ENCODE data around the gene NAV2.
A peak's percentile ranks its signal among the peaks of the same experiment; 100 is the strongest.
"Not testable (repeated sequence)": the region's sequence is repeated elsewhere in the genome, so short reads cannot be mapped to it uniquely, and the experiment has no call there.

NAV2 gene

GRCh38 chr11:19917069-19917468 lies 204.4 kb downstream of the NAV2 start:
- DNase-seq (ENCODE audit: low read depth in 4 of 4, low spot score in 1 of 4) = no peak

- DNase-seq (ENCODE audit: low read depth in 4 of 4, low spot score in 1 of 4) = no peak
Observed at GRCh38 chr11:19918302-19919049, 205.8 kb downstream of the NAV2 start.

GRCh38 chr11:19919050-19919561 lies 206.5 kb downstream of the NAV2 start:
- DNase-seq (ENCODE audit: low read depth in 4 of 4, low spot score in 1 of 4) = no peak

- DNase-seq (ENCODE audit: low read depth in 4 of 4, low spot score in 1 of 4) = no peak
Observed at GRCh38 chr11:19920982-19921381, 208.3 kb downstream of the NAV2 start.

GRCh38 chr11:19921976-19922688 lies 209.5 kb downstream of the NAV2 start:
- no peak for DNase-seq (ENCODE audit: low read depth in 4 of 4, low spot score in 1 of 4)

- DNase-seq (ENCODE audit: low read depth in 4 of 4, low spot score in 1 of 4) = no peak
Observed at GRCh38 chr11:19922689-19923035, 210.0 kb downstream of the NAV2 start.

GRCh38 chr11:19923626-19924025 lies 211.0 kb downstream of the NAV2 start:
- no peak for DNase-seq (ENCODE audit: low read depth in 4 of 4, low spot score in 1 of 4)

- no peak for DNase-seq (ENCODE audit: low read depth in 4 of 4, low spot score in 1 of 4)
Observed at GRCh38 chr11:19924311-19924710, 211.7 kb downstream of the NAV2 start.

- no peak for DNase-seq (ENCODE audit: low read depth in 4 of 4, low spot score in 1 of 4)
Observed at GRCh38 chr11:19924716-19925115, 212.1 kb downstream of the NAV2 start.

- DNase-seq (ENCODE audit: low read depth in 4 of 4, low spot score in 1 of 4) = not testable (repeated sequence)
Observed at GRCh38 chr11:19927403-19927802, 214.8 kb downstream of the NAV2 start.

GRCh38 chr11:19929147-19929546 lies 216.5 kb downstream of the NAV2 start:
- no peak for DNase-seq (ENCODE audit: low read depth in 4 of 4, low spot score in 1 of 4)

GRCh38 chr11:19929655-19930054 lies 217.0 kb downstream of the NAV2 start:
- DNase-seq (ENCODE audit: low read depth in 4 of 4, low spot score in 1 of 4) = no peak

- DNase-seq (ENCODE audit: low read depth in 4 of 4, low spot score in 1 of 4) = no peak
Observed at GRCh38 chr11:19931141-19931770, 218.6 kb downstream of the NAV2 start.

- DNase-seq (ENCODE audit: low read depth in 4 of 4, low spot score in 1 of 4) = no peak
Observed at GRCh38 chr11:19931771-19932369, 219.2 kb downstream of the NAV2 start.

GRCh38 chr11:19933132-19933735 lies 220.6 kb downstream of the NAV2 start:
- no peak for DNase-seq (ENCODE audit: low read depth in 4 of 4, low spot score in 1 of 4)

- no peak for DNase-seq (ENCODE audit: low read depth in 4 of 4, low spot score in 1 of 4)
Observed at GRCh38 chr11:19933801-19934488, 221.3 kb downstream of the NAV2 start.

GRCh38 chr11:19934828-19935259 lies 222.2 kb downstream of the NAV2 start:
- no peak for DNase-seq (ENCODE audit: low read depth in 4 of 4, low spot score in 1 of 4)

- no peak for DNase-seq (ENCODE audit: low read depth in 4 of 4, low spot score in 1 of 4)
Observed at GRCh38 chr11:19935507-19935906, 222.9 kb downstream of the NAV2 start.

GRCh38 chr11:19936461-19936860 lies 223.8 kb downstream of the NAV2 start:
- DNase-seq (ENCODE audit: low read depth in 4 of 4, low spot score in 1 of 4) = no peak

GRCh38 chr11:19938169-19938856 lies 225.7 kb downstream of the NAV2 start:
- peak in 1 of 4 experiments; percentile 20 for DNase-seq (ENCODE audit: low read depth in 4 of 4, low spot score in 1 of 4)

Data from stimulated activated CD4-positive, alpha-beta T cell treated with anti-CD3 and anti-CD28 coated beads, Interleukin-1b, Interleukin-23, amount 100 ng/mL, for 24 hours (primary cell).